SH-SY5Y (cell line): ENCODE results near the gene DCDC1.

Source experiments
- GATA2 ChIP-seq: IDR thresholded peaks from 2 replicates; pipeline ENCODE4 v1.6.1; 2011; ENCODE audit warnings: mild to moderate bottlenecking, low read depth, low read length
- GATA3 ChIP-seq: IDR thresholded peaks from 2 replicates; pipeline ENCODE4 v1.6.1; 2011; ENCODE audit warnings: low read depth, mild to moderate bottlenecking, low read length, moderate library complexity

- no peak for TF ChIP-seq GATA2
- TF ChIP-seq GATA3 = no peak
These were observed 170.2 kb downstream of the DCDC1 start for GRCh38 chr11:31199378-31199777.
